D721Med (cell line): ENCODE data around the gene THOC1.
"Not testable (repeated sequence)": the region's sequence is repeated elsewhere in the genome, so short reads cannot be mapped to it uniquely, and the experiment has no call there.

Source experiments
- DNase-seq: peaks from one replicate; pipeline ENCODE4 v3.0.0; 2011; ENCODE audit warnings: low spot score; ENCODE audit not compliant: insufficient read length
- FAIRE-seq: peaks from 2 replicates; lab custom pipeline; 2011; peaks lifted over from hg19 to GRCh38; lab: Jason Lieb, UNC
- TF ChIP-seq, protein P1 (sequence below): IDR thresholded peaks from 2 replicates; pipeline ENCODE4 v1.5.1; 2012; ENCODE audit warnings: mild to moderate bottlenecking, control low read depth; ENCODE audit not compliant: insufficient read depth; ENCODE audit errors: missing control alignments

THOC1 gene, protein sequence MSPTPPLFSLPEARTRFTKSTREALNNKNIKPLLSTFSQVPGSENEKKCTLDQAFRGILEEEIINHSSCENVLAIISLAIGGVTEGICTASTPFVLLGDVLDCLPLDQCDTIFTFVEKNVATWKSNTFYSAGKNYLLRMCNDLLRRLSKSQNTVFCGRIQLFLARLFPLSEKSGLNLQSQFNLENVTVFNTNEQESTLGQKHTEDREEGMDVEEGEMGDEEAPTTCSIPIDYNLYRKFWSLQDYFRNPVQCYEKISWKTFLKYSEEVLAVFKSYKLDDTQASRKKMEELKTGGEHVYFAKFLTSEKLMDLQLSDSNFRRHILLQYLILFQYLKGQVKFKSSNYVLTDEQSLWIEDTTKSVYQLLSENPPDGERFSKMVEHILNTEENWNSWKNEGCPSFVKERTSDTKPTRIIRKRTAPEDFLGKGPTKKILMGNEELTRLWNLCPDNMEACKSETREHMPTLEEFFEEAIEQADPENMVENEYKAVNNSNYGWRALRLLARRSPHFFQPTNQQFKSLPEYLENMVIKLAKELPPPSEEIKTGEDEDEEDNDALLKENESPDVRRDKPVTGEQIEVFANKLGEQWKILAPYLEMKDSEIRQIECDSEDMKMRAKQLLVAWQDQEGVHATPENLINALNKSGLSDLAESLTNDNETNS

DNA sequence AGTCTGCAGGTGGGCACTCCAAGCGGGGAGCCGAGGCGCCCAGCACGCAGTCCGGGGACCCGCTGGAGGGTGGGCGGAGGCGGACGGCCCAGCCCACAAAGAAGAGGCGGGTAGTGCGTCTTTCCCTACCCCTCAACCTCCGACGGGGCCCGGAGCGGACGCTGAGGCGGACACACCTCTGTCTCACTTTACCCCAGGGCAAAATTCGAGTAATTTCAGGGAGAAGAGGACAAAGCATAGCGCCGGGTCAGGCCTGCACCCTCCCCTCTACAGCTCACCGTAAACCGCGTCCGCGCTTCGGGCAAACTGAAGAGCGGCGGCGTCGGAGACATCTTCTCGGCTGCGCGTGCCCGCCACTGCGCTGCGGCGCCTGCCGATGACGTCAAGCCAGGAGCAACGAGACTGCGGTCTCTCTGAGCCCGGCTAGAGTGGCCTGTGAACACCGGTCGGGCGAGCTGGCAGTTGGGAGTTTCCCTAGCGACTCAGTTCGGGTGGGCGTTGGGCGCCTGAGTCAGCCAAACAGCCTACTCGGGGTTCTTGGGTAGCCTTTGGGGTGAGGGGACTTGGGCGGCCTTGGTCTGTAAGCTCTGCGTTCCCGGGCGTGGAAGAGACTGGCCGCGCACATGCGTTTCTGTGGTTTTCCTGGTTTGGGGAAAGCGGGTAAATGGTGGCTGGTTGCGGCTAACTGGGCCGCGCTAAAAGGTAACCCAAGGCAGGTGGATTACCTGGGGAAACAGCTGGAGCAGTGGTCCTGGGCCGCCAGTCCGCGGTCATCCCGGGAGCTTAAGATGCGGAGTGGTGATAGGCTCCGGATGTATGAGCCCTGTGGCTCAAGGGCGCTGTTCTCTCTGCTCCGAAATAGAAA, at the start of gene THOC1:
Gene THOC1, minus strand, starts transcription at position 360 of the 865 bp plus-strand sequence. Its CDS starts 28 bp downstream, at position 332.
- TF ChIP-seq, protein P1, sequence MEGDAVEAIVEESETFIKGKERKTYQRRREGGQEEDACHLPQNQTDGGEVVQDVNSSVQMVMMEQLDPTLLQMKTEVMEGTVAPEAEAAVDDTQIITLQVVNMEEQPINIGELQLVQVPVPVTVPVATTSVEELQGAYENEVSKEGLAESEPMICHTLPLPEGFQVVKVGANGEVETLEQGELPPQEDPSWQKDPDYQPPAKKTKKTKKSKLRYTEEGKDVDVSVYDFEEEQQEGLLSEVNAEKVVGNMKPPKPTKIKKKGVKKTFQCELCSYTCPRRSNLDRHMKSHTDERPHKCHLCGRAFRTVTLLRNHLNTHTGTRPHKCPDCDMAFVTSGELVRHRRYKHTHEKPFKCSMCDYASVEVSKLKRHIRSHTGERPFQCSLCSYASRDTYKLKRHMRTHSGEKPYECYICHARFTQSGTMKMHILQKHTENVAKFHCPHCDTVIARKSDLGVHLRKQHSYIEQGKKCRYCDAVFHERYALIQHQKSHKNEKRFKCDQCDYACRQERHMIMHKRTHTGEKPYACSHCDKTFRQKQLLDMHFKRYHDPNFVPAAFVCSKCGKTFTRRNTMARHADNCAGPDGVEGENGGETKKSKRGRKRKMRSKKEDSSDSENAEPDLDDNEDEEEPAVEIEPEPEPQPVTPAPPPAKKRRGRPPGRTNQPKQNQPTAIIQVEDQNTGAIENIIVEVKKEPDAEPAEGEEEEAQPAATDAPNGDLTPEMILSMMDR = no peak
- FAIRE-seq (no peak), DNase-seq (peak; percentile 85)

DNA sequence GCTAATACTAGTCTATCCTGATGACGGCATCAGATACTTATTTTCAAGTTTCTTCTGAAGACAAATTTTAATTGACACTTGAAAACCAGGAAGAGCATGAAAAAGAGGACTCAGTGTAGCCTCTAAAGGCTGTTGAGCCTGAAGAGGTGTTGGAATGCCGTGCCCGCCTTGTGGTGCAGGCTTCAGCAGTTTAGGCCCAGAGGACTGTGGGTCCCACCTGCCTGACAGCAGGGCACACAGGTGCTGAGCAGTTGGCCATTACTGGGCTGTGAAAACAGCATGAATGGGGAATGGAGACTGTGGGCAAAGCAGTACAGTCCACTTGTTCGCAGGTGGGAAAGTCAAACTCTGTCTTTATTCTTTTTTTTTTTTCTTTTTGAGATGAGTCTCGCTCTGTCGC, 49.8 kb upstream of the THOC1 start:
- TF ChIP-seq, protein P1 = no peak
- DNase-seq = no peak
- no peak for FAIRE-seq

DNA sequence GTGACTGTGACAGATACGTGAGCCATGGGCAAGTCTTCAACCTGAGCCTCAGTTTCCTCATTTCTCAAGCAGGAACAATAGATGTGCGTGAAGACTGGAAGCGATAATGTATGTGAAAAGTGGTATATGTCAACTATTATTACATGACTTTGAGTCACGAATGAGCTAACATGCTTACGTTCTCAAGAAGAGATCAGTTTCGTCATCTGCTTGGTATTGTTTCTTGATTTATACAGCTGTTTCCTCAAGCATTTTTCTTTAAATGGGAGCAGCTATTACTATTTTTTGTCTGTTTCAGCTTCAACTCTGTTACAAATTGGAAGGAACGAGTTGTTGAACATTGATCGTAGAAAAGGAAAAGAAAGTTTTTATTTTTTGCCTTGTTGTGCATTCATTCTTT, 48.5 kb upstream of the THOC1 start:
- no peak for FAIRE-seq

DNA sequence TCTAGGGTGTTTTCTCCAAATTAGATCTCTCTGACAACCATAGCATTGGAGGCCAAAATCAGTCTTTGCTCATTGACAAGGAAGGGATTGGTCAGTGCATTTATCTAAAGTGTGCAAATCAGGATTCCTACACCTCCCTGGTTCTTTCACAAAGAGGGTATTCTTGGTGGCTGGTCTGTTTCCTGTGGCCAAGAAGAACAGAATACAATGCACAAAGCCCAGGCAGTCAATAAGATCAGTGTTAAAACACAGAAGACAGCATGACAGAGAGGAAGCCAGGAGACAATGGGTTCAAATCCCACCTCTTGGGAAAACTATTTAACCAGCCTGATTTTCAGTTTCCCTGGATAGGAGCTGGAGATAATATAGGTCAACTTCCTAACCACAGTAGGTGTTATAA, 46.1 kb upstream of the THOC1 start:
- TF ChIP-seq, protein P1 = no peak
- no peak for FAIRE-seq
- DNase-seq = no peak

More for the DNA sequence above, 48.5 kb upstream of the THOC1 start:
- TF ChIP-seq, protein P1 = no peak
- DNase-seq = no peak

DNA sequence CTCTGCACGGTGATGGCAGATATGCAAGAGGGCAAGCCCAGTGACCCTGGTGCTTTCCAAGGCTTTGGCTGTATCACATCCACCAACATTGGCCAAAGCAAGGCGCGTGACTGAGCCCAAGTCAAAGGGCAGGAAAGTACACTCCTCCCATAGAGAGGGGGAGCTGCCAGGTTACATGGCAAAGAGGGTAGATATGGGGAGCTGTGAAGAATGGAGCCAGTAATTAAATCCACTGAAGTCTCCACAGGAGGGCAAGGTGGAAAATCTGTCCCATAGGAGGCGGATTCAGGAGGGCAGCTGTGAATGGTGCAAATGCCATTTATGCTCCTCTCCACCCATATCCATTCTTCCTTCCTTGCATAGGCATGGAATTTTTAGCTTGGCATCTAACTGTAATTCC, 44.6 kb upstream of the THOC1 start:
- TF ChIP-seq, protein P1 = no peak
- FAIRE-seq = no peak

DNA sequence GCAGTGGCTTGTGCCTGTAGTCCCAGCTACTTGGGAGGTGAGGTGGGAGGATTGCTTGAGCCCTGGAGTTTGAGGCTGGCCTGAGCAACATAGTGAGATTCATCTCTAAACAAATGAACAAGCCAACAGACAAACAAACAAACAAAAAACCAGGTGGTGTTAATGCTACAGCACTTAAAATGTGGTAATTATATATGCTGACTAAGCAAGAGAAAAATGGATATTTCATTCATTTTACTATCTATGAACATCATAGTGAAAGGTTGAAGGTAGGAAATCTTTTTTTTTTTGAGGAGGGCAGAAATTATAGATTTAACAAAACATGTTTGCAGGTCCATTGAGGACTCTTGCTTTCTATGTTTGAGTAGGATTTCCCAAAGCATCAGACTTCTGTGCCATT, 42.2 kb upstream of the THOC1 start:
- TF ChIP-seq, protein P1 = no peak
- no peak for DNase-seq
- FAIRE-seq = no peak

More for the DNA sequence above, 44.6 kb upstream of the THOC1 start:
- DNase-seq = no peak

DNA sequence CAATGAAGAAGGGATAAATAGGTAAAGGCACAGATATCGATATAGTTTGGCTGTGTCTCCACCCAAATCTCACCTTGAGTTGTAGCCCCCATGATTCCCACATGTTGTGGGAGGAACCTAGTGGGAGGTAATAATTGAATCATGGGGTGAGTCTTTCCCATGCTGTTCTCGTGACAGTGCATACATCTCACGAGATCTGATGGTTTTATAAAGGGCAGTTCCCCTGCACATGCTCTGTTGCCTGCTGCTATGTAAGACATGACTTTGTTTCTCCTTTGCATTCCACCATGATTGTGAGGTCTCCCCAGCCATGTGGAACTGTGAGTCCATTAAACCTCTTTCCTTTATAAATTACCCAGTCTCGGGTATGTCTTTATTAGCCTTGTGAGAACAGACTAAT, 40.2 kb upstream of the THOC1 start:
- FAIRE-seq, DNase-seq: not testable (repeated sequence)
